PFSK-1 (cell line): ENCODE results near the gene STKLD1.

Experiments
- FOXP2 ChIP-seq: optimal IDR thresholded peaks from 2 replicates; pipeline ENCODE3; 2011; ENCODE audit warnings: borderline replicate concordance, control low read depth, inconsistent platforms; ENCODE audit not compliant: insufficient read depth; ENCODE audit errors: extremely low read length, extremely low read depth
- POLR2AphosphoS5 ChIP-seq: IDR thresholded peaks from 2 replicates; pipeline ENCODE4 v1.6.1; 2012; ENCODE audit warnings: low read depth, mild to moderate bottlenecking, control low read depth, low read length, moderate library complexity
- SIN3A ChIP-seq: IDR thresholded peaks from 2 replicates; pipeline ENCODE4 v1.6.1; 2012; ENCODE audit warnings: mild to moderate bottlenecking, low read length, moderate library complexity, borderline replicate concordance; ENCODE audit not compliant: insufficient read depth
- TAF1 ChIP-seq: IDR thresholded peaks from 2 replicates; pipeline ENCODE4 v1.6.1; 2012; ENCODE audit warnings: low read length, control low read depth, borderline replicate concordance; ENCODE audit not compliant: insufficient read depth
- TF ChIP-seq, protein P1 (sequence below), 2 experiments: IDR thresholded peaks; 2 replicates each; pipeline versions ENCODE4 v1.6.1 to v1.8.0; 2011 to 2012; ENCODE audit warnings: low read depth in 2 of 2, low read length in 2 of 2, control low read depth in 1 of 2, inconsistent platforms in 1 of 2, mild to moderate bottlenecking in 1 of 2, moderate library complexity in 1 of 2; ENCODE audit not compliant: insufficient read depth in 1 of 2

The STKLD1 gene

DNA sequence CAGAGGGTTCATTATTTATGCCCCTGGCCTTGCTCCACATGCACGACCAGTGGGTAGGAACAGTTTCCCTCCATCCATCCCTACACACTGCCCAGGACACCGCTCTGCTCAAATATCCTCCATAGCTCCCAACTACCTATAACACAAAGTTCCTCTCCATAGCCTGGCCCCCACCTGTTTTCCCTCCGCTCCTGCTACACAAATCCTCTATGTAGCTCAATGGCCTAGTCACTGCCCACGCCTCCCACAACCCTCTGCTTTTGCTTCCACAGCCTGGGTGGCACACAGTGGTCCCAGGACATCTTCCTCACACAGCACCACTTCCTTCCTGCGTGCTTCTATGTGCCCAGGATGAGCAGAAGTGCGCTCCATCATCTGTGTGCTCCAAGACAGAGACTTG lies 21.2 kb downstream of the STKLD1 start:
- TF ChIP-seq TAF1, result no peak
- TF ChIP-seq, protein P1, sequence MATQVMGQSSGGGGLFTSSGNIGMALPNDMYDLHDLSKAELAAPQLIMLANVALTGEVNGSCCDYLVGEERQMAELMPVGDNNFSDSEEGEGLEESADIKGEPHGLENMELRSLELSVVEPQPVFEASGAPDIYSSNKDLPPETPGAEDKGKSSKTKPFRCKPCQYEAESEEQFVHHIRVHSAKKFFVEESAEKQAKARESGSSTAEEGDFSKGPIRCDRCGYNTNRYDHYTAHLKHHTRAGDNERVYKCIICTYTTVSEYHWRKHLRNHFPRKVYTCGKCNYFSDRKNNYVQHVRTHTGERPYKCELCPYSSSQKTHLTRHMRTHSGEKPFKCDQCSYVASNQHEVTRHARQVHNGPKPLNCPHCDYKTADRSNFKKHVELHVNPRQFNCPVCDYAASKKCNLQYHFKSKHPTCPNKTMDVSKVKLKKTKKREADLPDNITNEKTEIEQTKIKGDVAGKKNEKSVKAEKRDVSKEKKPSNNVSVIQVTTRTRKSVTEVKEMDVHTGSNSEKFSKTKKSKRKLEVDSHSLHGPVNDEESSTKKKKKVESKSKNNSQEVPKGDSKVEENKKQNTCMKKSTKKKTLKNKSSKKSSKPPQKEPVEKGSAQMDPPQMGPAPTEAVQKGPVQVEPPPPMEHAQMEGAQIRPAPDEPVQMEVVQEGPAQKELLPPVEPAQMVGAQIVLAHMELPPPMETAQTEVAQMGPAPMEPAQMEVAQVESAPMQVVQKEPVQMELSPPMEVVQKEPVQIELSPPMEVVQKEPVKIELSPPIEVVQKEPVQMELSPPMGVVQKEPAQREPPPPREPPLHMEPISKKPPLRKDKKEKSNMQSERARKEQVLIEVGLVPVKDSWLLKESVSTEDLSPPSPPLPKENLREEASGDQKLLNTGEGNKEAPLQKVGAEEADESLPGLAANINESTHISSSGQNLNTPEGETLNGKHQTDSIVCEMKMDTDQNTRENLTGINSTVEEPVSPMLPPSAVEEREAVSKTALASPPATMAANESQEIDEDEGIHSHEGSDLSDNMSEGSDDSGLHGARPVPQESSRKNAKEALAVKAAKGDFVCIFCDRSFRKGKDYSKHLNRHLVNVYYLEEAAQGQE (IDR thresholded peaks at IDR 0.05; ENCODE audit: insufficient read depth in 1 of 2, low read depth in 2 of 2, low read length in 2 of 2), result no peak
- no peak for TF ChIP-seq POLR2AphosphoS5
- no peak for TF ChIP-seq SIN3A
- no peak for TF ChIP-seq FOXP2

DNA sequence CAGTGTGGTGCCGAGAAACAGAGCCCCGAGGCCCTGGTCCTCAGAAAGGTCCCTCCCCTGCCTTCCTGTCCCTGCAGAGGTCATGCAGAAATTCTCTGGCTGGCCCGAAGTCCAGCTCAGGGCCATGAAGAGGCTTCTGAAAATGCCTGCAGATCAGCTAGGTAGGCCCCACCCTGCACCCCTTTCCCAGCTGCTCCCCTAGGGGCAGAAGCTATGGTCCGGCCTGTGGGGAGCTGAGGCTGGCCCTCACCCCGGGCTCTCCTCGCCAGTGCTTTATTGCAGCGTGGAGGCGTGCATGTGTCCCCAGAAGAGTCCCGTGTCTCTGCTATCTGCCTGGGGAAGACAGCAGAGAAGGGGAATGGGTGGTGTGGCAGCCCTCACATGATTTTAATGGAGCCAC lies 21.7 kb downstream of the STKLD1 start:
- no peak for TF ChIP-seq SIN3A
- TF ChIP-seq FOXP2, result no peak
- TF ChIP-seq, protein P1 (IDR thresholded peaks at IDR 0.05; ENCODE audit: insufficient read depth in 1 of 2, low read depth in 2 of 2, low read length in 2 of 2), result no peak
- TF ChIP-seq POLR2AphosphoS5, result no peak
- no peak for TF ChIP-seq TAF1

GRCh38 chr9:133400292-133400691 lies 24.1 kb downstream of the STKLD1 start:
- TF ChIP-seq TAF1 (no peak), POLR2AphosphoS5 (no peak), SIN3A (no peak)
- TF ChIP-seq, protein P1 (IDR thresholded peaks at IDR 0.05; ENCODE audit: insufficient read depth in 1 of 2, low read depth in 2 of 2, low read length in 2 of 2), result no peak

DNA sequence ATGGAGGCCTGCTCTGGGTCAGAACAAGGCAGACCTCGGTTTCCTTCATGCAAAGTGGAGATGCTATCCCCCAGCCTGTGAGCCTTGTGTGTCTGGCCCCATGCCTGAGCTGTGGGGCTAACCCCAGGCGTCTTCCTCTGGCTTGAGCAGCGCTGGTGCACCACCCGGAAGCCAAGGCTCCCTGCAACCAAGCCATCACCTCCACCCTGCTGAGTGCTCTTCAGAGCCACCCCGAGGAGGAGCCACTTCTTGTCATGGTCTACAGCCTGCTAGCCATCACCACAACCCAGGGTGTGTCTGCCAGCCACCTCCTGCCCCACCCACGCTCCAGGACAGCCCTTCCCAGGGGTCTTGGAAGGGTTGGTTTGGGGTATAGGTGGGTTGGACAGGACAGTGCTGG lies 25.4 kb downstream of the STKLD1 start:
- TF ChIP-seq TAF1 (no peak), SIN3A (no peak), FOXP2 (no peak), POLR2AphosphoS5 (no peak)
- TF ChIP-seq, protein P1 (IDR thresholded peaks at IDR 0.05; ENCODE audit: insufficient read depth in 1 of 2, low read depth in 2 of 2, low read length in 2 of 2), result no peak

GRCh38 chr9:133402689-133403088 lies 26.5 kb downstream of the STKLD1 start:
- no peak for TF ChIP-seq TAF1
- no peak for TF ChIP-seq SIN3A
- TF ChIP-seq FOXP2, result no peak
- TF ChIP-seq, protein P1 (IDR thresholded peaks at IDR 0.05; ENCODE audit: insufficient read depth in 1 of 2, low read depth in 2 of 2, low read length in 2 of 2), result no peak
- TF ChIP-seq POLR2AphosphoS5, result no peak
